IMR-90 (cell line): Measurements from ENCODE around the gene POLE4. TPM values are rescaled to one million over a fixed set of nuclear protein-coding genes. Genes with fewer than 3 reads are reported as not detected.

Experiments
- ATAC-seq: fragments of 200-7000 bp; cut with Tn5 transposase; 2 replicates; pipeline ENCODE4 v1.9.1; 2020; ENCODE audit warnings: low read depth, mild to moderate bottlenecking, moderate library complexity
- BruUV-seq: library from RNA; stranded (reverse); fragments of 400-500 nt; replicated peaks from 2 replicates; lab custom pipeline; 2021; lab: Mats Ljungman, UMichigan
- CTCF ChIA-PET: fragments of 300-600 bp; formaldehyde crosslinking; extraction: SDS; loops from one replicate; lab custom pipeline; 2021; ENCODE audit warnings: antibody characterized with exemption; lab: Yijun Ruan, JAX
- POLR2A ChIA-PET: fragments of 300-600 bp; sonication (Branson Sonifier 250); formaldehyde crosslinking; loops from one replicate; lab custom pipeline; 2022; ENCODE audit warnings: antibody characterized with exemption; ENCODE audit not compliant: unreplicated experiment; lab: Charles Lee
- DNase-seq: peaks from one replicate; pipeline ENCODE4 v3.0.0; 2013
- H2AFZ ChIP-seq: replicated peaks from 2 replicates; pipeline ENCODE3; 2013; ENCODE audit warnings: low read length, mild to moderate bottlenecking; ENCODE audit not compliant: poor library complexity
- H2AK5ac ChIP-seq: 2 replicates; pipeline ENCODE4 v1.6.1; 2013; ENCODE audit warnings: low read depth, low read length, inconsistent platforms
- H2AK9ac ChIP-seq: replicated peaks from 2 replicates; pipeline ENCODE3; 2013; ENCODE audit warnings: mild to moderate bottlenecking, low read depth, low read length, moderate library complexity; ENCODE audit not compliant: poor library complexity
- H2BK120ac ChIP-seq: 2 replicates; pipeline ENCODE4 v1.6.1; 2013; ENCODE audit warnings: low read depth, low read length, inconsistent platforms
- H2BK15ac ChIP-seq: 3 replicates; pipeline ENCODE4 v1.6.1; 2013; ENCODE audit warnings: low read depth, low read length, inconsistent platforms
- H2BK20ac ChIP-seq: 2 replicates; pipeline ENCODE4 v1.6.1; 2013; ENCODE audit warnings: low read depth, mild to moderate bottlenecking, inconsistent platforms, low read length, moderate library complexity
- H2BK5ac ChIP-seq: 2 replicates; pipeline ENCODE4 v1.6.1; 2013; ENCODE audit warnings: mild to moderate bottlenecking, low read depth, low read length, inconsistent platforms; ENCODE audit not compliant: poor library complexity, severe bottlenecking
- H3K14ac ChIP-seq: replicated peaks from 2 replicates; pipeline ENCODE4 v1.6.1; 2013; ENCODE audit warnings: low read depth, low read length, inconsistent platforms
- H3K18ac ChIP-seq: 2 replicates; pipeline ENCODE4 v1.6.1; 2013; ENCODE audit warnings: low read depth, low read length, control low read depth
- H3K23ac ChIP-seq: 2 replicates; pipeline ENCODE4 v1.6.1; 2013; ENCODE audit warnings: low read depth, low read length, inconsistent platforms
- H3K27ac ChIP-seq: 2 replicates; pipeline ENCODE4 v1.5.1; 2013; ENCODE audit warnings: mild to moderate bottlenecking, control low read depth, low read length; ENCODE audit not compliant: insufficient read depth
- H3K27me3 ChIP-seq: 2 replicates; pipeline ENCODE4 v1.6.1; 2013; ENCODE audit warnings: low read length; ENCODE audit not compliant: control insufficient read depth, insufficient read depth
- H3K36me3 ChIP-seq: 2 replicates; pipeline ENCODE4 v1.6.1; 2013; ENCODE audit warnings: low read length, mixed read lengths; ENCODE audit not compliant: control insufficient read depth, insufficient read depth
- H3K4ac ChIP-seq: 2 replicates; pipeline ENCODE4 v1.6.1; 2013; ENCODE audit warnings: low read depth, low read length, inconsistent platforms
- H3K4me1 ChIP-seq: 2 replicates; pipeline ENCODE4 v1.6.1; 2013; ENCODE audit warnings: low read length, mixed read lengths; ENCODE audit not compliant: control insufficient read depth, insufficient read depth
- H3K4me2 ChIP-seq: 2 replicates; pipeline ENCODE4 v1.6.1; 2013; ENCODE audit warnings: low read depth, mild to moderate bottlenecking, control low read depth, low read length, moderate library complexity
- H3K4me3 ChIP-seq: 2 replicates; pipeline ENCODE4 v1.5.1; 2013; ENCODE audit warnings: low read depth, mild to moderate bottlenecking, control low read depth, low read length, moderate library complexity; ENCODE audit not compliant: insufficient read depth
- H3K56ac ChIP-seq: 2 replicates; pipeline ENCODE4 v1.6.1; 2013; ENCODE audit warnings: low read length, inconsistent platforms; ENCODE audit not compliant: insufficient read depth; ENCODE audit errors: extremely low read depth
- H3K79me1 ChIP-seq, 2 experiments: 2 replicates each; pipeline ENCODE4 v1.6.1; 2013; ENCODE audit warnings: low read length in 2 of 2, inconsistent platforms in 1 of 2, low read depth in 1 of 2
- H3K9ac ChIP-seq: 2 replicates; pipeline ENCODE4 v1.6.1; 2013; ENCODE audit warnings: low read depth, low read length, control low read depth
- H3K9me1 ChIP-seq: 2 replicates; pipeline ENCODE4 v1.6.1; 2013; ENCODE audit warnings: low read length, inconsistent platforms; ENCODE audit not compliant: insufficient read depth
- H3K9me3 ChIP-seq: 2 replicates; pipeline ENCODE4 v1.6.1; 2013; ENCODE audit warnings: low read length; ENCODE audit not compliant: control insufficient read depth, insufficient read depth
- H4K20me1 ChIP-seq: 2 replicates; pipeline ENCODE4 v1.6.1; 2013; ENCODE audit warnings: low read length, inconsistent platforms; ENCODE audit not compliant: insufficient read depth
- H4K5ac ChIP-seq: 2 replicates; pipeline ENCODE4 v1.6.1; 2013; ENCODE audit warnings: mild to moderate bottlenecking, low read depth, low read length, control low read depth
- H4K8ac ChIP-seq, 2 experiments: 2 replicates each; pipeline ENCODE4 v1.6.1; 2013; ENCODE audit warnings: low read depth in 2 of 2, low read length in 2 of 2, control low read depth in 1 of 2, inconsistent platforms in 1 of 2
- H4K91ac ChIP-seq: 2 replicates; pipeline ENCODE4 v1.6.1; 2013; ENCODE audit warnings: low read depth, low read length, inconsistent platforms; ENCODE audit not compliant: insufficient read depth
- CEBPB ChIP-seq: IDR thresholded peaks from 2 replicates; pipeline ENCODE4 v1.6.1; 2012; ENCODE audit warnings: low read depth, low read length, improper control_type of control experiment
- FOS ChIP-seq: fragments of 150-350 bp; IDR thresholded peaks from 2 replicates; pipeline ENCODE4 v1.6.1; 2016; ENCODE audit warnings: low read depth, low read length
- MAZ ChIP-seq: IDR thresholded peaks from 2 replicates; pipeline ENCODE4 v1.6.1; 2012; ENCODE audit warnings: low read depth, mild to moderate bottlenecking, low read length, improper control_type of control experiment, moderate library complexity, borderline replicate concordance
- RFX5 ChIP-seq: IDR thresholded peaks from 2 replicates; pipeline ENCODE4 v1.8.0; 2012; ENCODE audit warnings: low read depth, mild to moderate bottlenecking, low read length, moderate library complexity
- SMC3 ChIP-seq: fragments of 150-350 bp; IDR thresholded peaks from 2 replicates; pipeline ENCODE4 v1.6.1; 2016; ENCODE audit warnings: low read depth, mild to moderate bottlenecking, antibody characterized with exemption, low read length, moderate library complexity
- WGBS, 2 experiments: methylation state at CpG; one replicate each; pipeline versions ENCODE4 v1.1.5 to v1.1.7; 2013; ENCODE audit warnings: missing lambda C conversion rate in 2 of 2; ENCODE audit not compliant: insufficient read length in 1 of 2; ENCODE audit errors: extremely low coverage in 2 of 2; 5-methylcytosine and 5-hydroxymethylcytosine counted together
- dilution Hi-C: fragments of 300-500 bp; cut with HindIII; formaldehyde crosslinking; loops from one replicate; pipeline ENCODE4 v1.14.3; 2018; ENCODE audit warnings: low sequenced_read_pairs; ENCODE audit not compliant: unreplicated experiment
- in situ Hi-C: fragments of 300-500 bp; cut with MboI; formaldehyde crosslinking; loops from 3 replicates; pipeline ENCODE4 v1.14.3; 2019; ENCODE audit warnings: low sequenced_read_pairs, inconsistent platforms, mixed read lengths
- intact Hi-C: fragments of 100-400 bp; cut with micrococcal nuclease; formaldehyde crosslinking; loops from 2 replicates; pipeline ENCODE4 v1.10.0; 2022
- polyA plus RNA-seq, 3 experiments: library from polyadenylated mRNA; depleted of rRNA; stranded (reverse); fragments of >200 nt; gene quantifications; 2 replicates each; pipeline ENCODE4 v1.2.3, GENCODE V29; 2012; ENCODE audit warnings: low replicate concordance in 1 of 3
- total RNA-seq: library from RNA; depleted of rRNA; stranded (reverse); fragments of >200 nt; gene quantifications from 2 replicates; pipeline ENCODE4 v1.2.3, GENCODE V29; 2012
- TF ChIP-seq, protein P1 (sequence below): conservative IDR thresholded peaks from 2 replicates; pipeline ENCODE4 v1.5.1; 2012; ENCODE audit warnings: mild to moderate bottlenecking, low read depth, low read length, improper control_type of control experiment

Gene POLE4
- total and polyA plus RNA-seq, 2 of the 4 experiments (the other 2 are of a cell fraction): 9.0 to 23.9 TPM

DNA sequence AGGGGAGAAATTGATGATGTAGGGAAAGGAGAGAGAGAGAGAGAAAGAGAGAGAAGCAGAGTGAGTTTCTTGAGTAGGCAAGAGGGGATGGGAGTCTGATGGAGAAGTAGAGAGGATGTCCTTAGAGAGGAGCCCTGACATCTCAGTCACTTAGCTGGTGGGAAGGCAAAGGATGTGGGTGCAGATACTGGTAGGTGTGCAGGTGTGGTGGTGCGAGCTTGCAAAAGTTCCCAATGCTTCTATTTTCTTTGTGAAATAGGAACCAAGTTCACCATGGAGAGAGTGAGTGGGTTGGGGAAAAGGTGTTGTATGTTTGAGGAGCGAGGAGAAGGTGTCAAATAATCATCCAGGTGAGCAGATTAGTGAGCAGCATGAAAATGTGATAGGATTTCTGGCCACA is 26.5 kb upstream of the POLE4 start:
- Histone ChIP-seq H3K36me3 (no peaks in the 10 kb centered on the region; the same call in 1 of the 2 replicates), H4K5ac (no peak overlapping the region), H3K4me3 (no peak overlapping the region), H2BK5ac (no peak overlapping the region), H3K27me3 (no peaks in the 10 kb centered on the region), H3K4me2 (no peak overlapping the region), H4K91ac (no peak overlapping the region), H3K9me1 (peaks cover 5% of the 10 kb centered on the region; the same call in 1 of the 2 replicates), H3K14ac (no peak overlapping the region), H2AK5ac (no peak overlapping the region), H2BK15ac (no peak overlapping the region), H3K23ac (no peak overlapping the region), H3K9ac (no peak overlapping the region), H3K56ac (no peak overlapping the region), H3K4ac (no peak overlapping the region), H3K9me3 (no peaks in the 10 kb centered on the region), H2AK9ac (no peak overlapping the region), H3K18ac (no peak overlapping the region), H4K20me1 (no peaks in the 10 kb centered on the region), H2BK120ac (no peak overlapping the region), H3K4me1 (peaks cover 6% of the 10 kb centered on the region), H3K27ac (no peak overlapping the region), H2BK20ac (no peak overlapping the region), H2AFZ (no peak overlapping the region), H3K79me1 (peaks cover 0 to 4% of the 10 kb centered on the region in 2 experiments; a peak in 1 of 4 replicates), H4K8ac (no peak overlapping the region)
- 82% methylated on average over 2 of the region's 2 CpGs; no CpG with 5 or more reads in 1 of the 2 experiments for WGBS, 2 experiments
- POLR2A ChIA-PET: no interaction called here
- intact Hi-C loops: no loop called here
- DNase-seq (no peak), ATAC-seq (no peak)
- in situ Hi-C loops: no loop called here
- TF ChIP-seq RFX5 (no peak), MAZ (no peak), CEBPB (no peak), SMC3 (no peak), FOS (no peak)
- TF ChIP-seq, protein P1, sequence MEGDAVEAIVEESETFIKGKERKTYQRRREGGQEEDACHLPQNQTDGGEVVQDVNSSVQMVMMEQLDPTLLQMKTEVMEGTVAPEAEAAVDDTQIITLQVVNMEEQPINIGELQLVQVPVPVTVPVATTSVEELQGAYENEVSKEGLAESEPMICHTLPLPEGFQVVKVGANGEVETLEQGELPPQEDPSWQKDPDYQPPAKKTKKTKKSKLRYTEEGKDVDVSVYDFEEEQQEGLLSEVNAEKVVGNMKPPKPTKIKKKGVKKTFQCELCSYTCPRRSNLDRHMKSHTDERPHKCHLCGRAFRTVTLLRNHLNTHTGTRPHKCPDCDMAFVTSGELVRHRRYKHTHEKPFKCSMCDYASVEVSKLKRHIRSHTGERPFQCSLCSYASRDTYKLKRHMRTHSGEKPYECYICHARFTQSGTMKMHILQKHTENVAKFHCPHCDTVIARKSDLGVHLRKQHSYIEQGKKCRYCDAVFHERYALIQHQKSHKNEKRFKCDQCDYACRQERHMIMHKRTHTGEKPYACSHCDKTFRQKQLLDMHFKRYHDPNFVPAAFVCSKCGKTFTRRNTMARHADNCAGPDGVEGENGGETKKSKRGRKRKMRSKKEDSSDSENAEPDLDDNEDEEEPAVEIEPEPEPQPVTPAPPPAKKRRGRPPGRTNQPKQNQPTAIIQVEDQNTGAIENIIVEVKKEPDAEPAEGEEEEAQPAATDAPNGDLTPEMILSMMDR: no peak
- CTCF ChIA-PET: interaction anchor here (1.0 kb wide), 1 partner anchor 35 kb away, joined by 3 read pairs; no protein-coding TSS in a partner anchor
- dilution Hi-C loops: no loop called here
- no TSS peak for BruUV-seq
